ENCODE results near the gene ATF4.

Gene ATF4

DNA sequence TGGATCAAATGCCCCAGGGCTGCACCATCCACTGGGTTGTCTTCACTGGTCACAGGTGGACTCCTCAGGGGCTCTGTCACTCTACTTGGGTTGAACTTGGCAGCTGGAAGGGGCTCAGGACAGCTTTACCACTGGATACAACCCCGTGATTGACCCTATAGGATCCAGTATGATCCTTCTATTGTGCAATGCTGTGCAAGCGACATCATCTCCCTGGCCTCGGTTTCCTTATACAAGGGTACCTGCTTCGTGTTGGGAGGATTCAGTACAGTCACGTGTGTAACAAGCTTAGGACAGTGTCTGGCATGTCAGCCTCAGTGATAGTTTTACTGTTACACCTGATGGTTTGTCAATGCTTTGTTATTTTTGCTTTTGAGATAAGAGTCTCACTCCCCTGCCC lies 38.8 kb upstream of the ATF4 start:
- DNase-seq (ENCODE audit: low read depth) = no peak
- no peak overlapping the region for H3K4me3 ChIP-seq (ENCODE audit: low read depth, low read length)
- TF ChIP-seq, protein P1, sequence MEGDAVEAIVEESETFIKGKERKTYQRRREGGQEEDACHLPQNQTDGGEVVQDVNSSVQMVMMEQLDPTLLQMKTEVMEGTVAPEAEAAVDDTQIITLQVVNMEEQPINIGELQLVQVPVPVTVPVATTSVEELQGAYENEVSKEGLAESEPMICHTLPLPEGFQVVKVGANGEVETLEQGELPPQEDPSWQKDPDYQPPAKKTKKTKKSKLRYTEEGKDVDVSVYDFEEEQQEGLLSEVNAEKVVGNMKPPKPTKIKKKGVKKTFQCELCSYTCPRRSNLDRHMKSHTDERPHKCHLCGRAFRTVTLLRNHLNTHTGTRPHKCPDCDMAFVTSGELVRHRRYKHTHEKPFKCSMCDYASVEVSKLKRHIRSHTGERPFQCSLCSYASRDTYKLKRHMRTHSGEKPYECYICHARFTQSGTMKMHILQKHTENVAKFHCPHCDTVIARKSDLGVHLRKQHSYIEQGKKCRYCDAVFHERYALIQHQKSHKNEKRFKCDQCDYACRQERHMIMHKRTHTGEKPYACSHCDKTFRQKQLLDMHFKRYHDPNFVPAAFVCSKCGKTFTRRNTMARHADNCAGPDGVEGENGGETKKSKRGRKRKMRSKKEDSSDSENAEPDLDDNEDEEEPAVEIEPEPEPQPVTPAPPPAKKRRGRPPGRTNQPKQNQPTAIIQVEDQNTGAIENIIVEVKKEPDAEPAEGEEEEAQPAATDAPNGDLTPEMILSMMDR (conservative IDR thresholded peaks at IDR 0.05; ENCODE audit: low read depth, low read length) = no peak

DNA sequence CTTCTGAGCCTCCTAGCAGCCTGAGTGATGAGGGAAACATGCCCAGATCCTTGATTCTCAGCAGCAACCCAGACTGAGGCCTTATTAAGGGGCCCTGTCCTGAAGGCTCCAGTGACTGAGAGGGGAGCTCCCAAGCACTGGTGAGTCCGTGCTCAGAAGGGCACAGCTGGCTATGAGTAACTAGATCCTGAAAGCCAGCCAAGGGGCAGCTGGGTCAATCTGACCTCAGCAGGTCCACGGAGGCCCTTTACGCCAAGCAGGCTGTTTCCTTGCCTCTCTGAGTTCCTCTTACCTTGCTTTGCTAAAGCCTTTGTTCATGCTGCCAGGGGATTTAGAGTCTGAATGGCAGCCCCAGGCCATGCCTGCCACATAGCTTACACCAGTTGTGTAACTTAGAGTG lies 37.6 kb upstream of the ATF4 start:
- DNase-seq (ENCODE audit: low read depth) = peak; percentile 31
- TF ChIP-seq, protein P1 (conservative IDR thresholded peaks at IDR 0.05; ENCODE audit: low read depth, low read length) = no peak
- no peak overlapping the region for H3K4me3 ChIP-seq (ENCODE audit: low read depth, low read length)

DNA sequence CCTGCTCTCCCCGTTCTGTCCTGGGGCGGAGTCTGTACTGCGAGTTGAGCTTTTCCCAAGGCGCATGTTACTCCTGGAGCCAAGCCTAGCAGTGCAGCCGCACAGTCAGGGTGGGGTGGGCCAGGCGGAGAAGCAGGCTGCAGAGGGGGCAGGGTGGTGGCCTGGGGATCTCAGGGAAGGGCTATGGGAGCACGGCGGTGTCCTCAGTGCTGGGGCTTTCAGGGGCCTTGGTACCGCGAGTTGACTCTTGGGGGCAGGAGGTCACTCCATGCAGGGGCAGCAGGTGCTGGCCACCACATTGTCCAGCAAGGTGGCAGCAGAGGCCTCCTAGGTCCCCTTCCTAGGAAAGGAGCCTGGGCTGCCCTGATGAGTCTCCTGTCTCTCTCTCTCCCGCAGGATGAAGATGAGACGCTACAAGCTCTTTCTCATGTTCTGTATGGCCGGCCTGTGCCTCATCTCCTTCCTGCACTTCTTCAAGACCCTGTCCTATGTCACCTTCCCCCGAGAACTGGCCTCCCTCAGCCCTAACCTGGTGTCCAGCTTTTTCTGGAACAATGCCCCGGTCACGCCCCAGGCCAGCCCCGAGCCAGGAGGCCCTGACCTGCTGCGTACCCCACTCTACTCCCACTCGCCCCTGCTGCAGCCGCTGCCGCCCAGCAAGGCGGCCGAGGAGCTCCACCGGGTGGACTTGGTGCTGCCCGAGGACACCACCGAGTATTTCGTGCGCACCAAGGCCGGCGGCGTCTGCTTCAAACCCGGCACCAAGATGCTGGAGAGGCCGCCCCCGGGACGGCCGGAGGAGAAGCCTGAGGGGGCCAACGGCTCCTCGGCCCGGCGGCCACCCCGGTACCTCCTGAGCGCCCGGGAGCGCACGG lies 33.2 kb upstream of the ATF4 start:
- no peak overlapping the region for H3K4me3 ChIP-seq (ENCODE audit: low read depth, low read length)

DNA sequence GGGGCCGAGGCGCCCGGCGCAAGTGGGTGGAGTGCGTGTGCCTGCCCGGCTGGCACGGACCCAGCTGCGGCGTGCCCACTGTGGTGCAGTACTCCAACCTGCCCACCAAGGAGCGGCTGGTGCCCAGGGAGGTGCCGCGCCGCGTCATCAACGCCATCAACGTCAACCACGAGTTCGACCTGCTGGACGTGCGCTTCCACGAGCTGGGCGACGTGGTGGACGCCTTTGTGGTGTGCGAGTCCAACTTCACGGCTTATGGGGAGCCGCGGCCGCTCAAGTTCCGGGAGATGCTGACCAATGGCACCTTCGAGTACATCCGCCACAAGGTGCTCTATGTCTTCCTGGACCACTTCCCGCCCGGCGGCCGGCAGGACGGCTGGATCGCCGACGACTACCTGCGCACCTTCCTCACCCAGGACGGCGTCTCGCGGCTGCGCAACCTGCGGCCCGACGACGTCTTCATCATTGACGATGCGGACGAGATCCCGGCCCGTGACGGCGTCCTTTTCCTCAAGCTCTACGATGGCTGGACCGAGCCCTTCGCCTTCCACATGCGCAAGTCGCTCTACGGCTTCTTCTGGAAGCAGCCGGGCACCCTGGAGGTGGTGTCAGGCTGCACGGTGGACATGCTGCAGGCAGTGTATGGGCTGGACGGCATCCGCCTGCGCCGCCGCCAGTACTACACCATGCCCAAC lies 32.4 kb upstream of the ATF4 start:
- H3K4me3 ChIP-seq (ENCODE audit: low read depth, low read length) = no peak overlapping the region
- TF ChIP-seq, protein P1 (conservative IDR thresholded peaks at IDR 0.05; ENCODE audit: low read depth, low read length) = no peak
- no peak for DNase-seq (ENCODE audit: low read depth)

More for the DNA sequence above, 33.2 kb upstream of the ATF4 start:
- TF ChIP-seq, protein P1 (conservative IDR thresholded peaks at IDR 0.05; ENCODE audit: low read depth, low read length) = no peak
- no peak for DNase-seq (ENCODE audit: low read depth)

DNA sequence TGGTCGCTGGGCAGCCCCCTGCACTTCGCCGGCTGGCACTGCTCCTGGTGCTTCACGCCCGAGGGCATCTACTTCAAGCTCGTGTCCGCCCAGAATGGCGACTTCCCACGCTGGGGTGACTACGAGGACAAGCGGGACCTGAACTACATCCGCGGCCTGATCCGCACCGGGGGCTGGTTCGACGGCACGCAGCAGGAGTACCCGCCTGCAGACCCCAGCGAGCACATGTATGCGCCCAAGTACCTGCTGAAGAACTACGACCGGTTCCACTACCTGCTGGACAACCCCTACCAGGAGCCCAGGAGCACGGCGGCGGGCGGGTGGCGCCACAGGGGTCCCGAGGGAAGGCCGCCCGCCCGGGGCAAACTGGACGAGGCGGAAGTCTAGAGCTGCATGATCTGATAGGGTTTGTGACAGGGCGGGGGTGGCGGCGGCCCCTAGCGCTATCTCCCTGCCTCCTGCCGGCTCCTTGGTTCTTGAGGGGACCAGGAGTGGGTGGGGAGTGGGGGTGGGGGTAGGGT lies 31.7 kb upstream of the ATF4 start:
- no peak overlapping the region for H3K4me3 ChIP-seq (ENCODE audit: low read depth, low read length)
- TF ChIP-seq, protein P1 (conservative IDR thresholded peaks at IDR 0.05; ENCODE audit: low read depth, low read length) = no peak
- DNase-seq (ENCODE audit: low read depth) = no peak

DNA sequence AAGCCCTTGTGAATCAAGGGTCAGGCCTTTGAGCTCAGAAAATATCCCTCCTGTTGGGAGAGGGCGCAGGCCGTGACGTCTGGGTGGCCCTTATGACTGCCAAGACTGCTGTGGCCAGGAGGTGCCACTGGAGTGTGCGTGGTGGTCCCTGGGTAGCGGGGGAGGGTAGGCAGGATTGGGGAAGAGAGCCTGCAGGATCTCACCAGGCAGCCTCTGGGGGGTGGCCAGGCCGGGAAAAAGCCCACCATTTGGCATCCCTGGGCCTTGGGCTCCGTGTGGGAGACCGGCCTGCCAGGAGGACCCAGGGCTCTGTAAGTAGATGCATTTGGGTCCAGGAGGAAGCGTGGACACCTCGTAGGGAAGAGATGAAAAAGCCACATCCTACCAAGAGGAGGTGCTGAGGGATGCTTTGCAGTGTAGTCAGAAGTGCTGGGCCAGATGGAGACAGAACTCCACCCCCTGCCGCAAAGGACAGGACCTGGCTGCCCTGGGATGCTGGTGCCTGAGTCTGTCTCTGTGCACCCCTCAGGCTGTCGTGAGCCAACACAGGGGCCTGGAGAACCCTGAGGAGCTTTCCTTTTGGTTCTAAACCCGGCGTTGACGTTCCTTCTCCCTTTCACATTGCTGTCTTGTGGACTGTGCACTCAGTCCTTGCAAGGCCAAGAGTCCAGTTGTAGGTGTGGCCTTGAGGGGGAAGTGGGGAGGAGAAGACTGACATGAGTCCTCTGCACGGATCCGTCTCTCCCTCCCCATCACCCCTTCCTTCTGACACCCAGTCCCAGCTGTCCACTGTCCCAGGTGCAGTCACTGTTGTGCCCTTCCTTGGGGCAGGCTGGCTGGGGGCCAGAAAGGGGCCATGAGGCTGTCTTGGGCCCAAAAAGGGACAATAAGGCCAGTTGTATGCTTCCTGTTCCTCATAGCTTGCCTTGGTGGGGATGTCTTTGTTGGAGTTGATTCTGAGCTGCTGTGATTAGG lies 31.0 kb upstream of the ATF4 start:
- DNase-seq (ENCODE audit: low read depth) = no peak
- no peak overlapping the region for H3K4me3 ChIP-seq (ENCODE audit: low read depth, low read length)
- TF ChIP-seq, protein P1 (conservative IDR thresholded peaks at IDR 0.05; ENCODE audit: low read depth, low read length) = no peak

Data from choroid plexus epithelial cell (primary cell).